SK-N-SH treated with all-trans-retinoic acid at 6 μM for 48 hours (cell line): ENCODE results near the gene LCAT.

Experiments used
- ATAC-seq: fragments of 200-7000 bp; cut with Tn5 transposase; 3 replicates; pipeline ENCODE4 v1.9.1; 2020; ENCODE audit warnings: mild to moderate bottlenecking, moderate library complexity
- ARNTL ChIP-seq: fragments of 450-650 bp; formaldehyde crosslinking; IDR thresholded peaks from 2 replicates; pipeline ENCODE4 v1.5.0; 2020; ENCODE audit warnings: low read depth, mild to moderate bottlenecking, moderate library complexity, borderline replicate concordance
- BACH2 ChIP-seq: fragments of 250-450 bp; sonication (Bioruptor Pico); IDR thresholded peaks from 2 replicates; pipeline ENCODE4 v1.9.0; 2021; ENCODE audit warnings: mild to moderate bottlenecking, borderline replicate concordance
- CREB5 ChIP-seq: fragments of 250-450 bp; sonication (Bioruptor Pico); IDR thresholded peaks from 2 replicates; pipeline ENCODE4 v1.5.1; 2020; ENCODE audit warnings: low read depth, mild to moderate bottlenecking, moderate library complexity
- CSDC2 ChIP-seq: fragments of 250-450 bp; sonication (Bioruptor Pico); IDR thresholded peaks from 2 replicates; pipeline ENCODE4 v1.5.0; 2020; ENCODE audit warnings: mild to moderate bottlenecking, moderate library complexity
- CSRNP3 ChIP-seq: fragments of 250-450 bp; sonication (Bioruptor Pico); IDR thresholded peaks from 2 replicates; pipeline ENCODE4 v1.5.1; 2021; ENCODE audit warnings: mild to moderate bottlenecking, moderate library complexity
- ESRRG ChIP-seq: fragments of 250-450 bp; sonication (Bioruptor Pico); IDR thresholded peaks from 2 replicates; pipeline ENCODE4 v1.6.1; 2021; ENCODE audit warnings: mild to moderate bottlenecking
- GLIS3 ChIP-seq: fragments of 250-450 bp; sonication (Bioruptor Pico); IDR thresholded peaks from 2 replicates; pipeline ENCODE4 v1.5.0; 2020; ENCODE audit warnings: mild to moderate bottlenecking, moderate library complexity
- ISL1 ChIP-seq: fragments of 250-450 bp; sonication (Bioruptor Pico); IDR thresholded peaks from 2 replicates; pipeline ENCODE4 v2.1.2; 2022; ENCODE audit warnings: mild to moderate bottlenecking, moderate library complexity
- OSR1 ChIP-seq: fragments of 250-450 bp; sonication (Bioruptor Pico); IDR thresholded peaks from 2 replicates; pipeline ENCODE4 v1.8.0; 2022; ENCODE audit warnings: moderate library complexity, mild to moderate bottlenecking, inconsistent platforms
- PATZ1 ChIP-seq: fragments of 250-450 bp; sonication (Bioruptor Pico); IDR thresholded peaks from 2 replicates; pipeline ENCODE4 v1.8.0; 2020; ENCODE audit warnings: mild to moderate bottlenecking, moderate library complexity, borderline replicate concordance
- POU6F1 ChIP-seq: fragments of 250-450 bp; sonication (Bioruptor Pico); IDR thresholded peaks from 2 replicates; pipeline ENCODE4 v1.8.0; 2021; ENCODE audit warnings: low read depth, mild to moderate bottlenecking, moderate library complexity, borderline replicate concordance
- PPARA ChIP-seq: fragments of 250-450 bp; sonication (Bioruptor Pico); IDR thresholded peaks from 2 replicates; pipeline ENCODE4 v1.5.0; 2020; ENCODE audit warnings: mild to moderate bottlenecking, borderline replicate concordance
- RARB ChIP-seq: fragments of 250-450 bp; sonication (Bioruptor Pico); IDR thresholded peaks from 2 replicates; pipeline ENCODE4 v1.8.0; 2021; ENCODE audit warnings: mild to moderate bottlenecking, moderate library complexity
- SNAI2 ChIP-seq: fragments of 250-450 bp; sonication (Bioruptor Pico); IDR thresholded peaks from 2 replicates; pipeline ENCODE4 v1.5.0; 2020; ENCODE audit warnings: mild to moderate bottlenecking, moderate library complexity
- TCF4 ChIP-seq: fragments of 250-450 bp; sonication (Bioruptor Pico); IDR thresholded peaks from 2 replicates; pipeline ENCODE4 v1.8.0; 2021; ENCODE audit warnings: mild to moderate bottlenecking, moderate library complexity, borderline replicate concordance
- TOX ChIP-seq: fragments of 250-450 bp; sonication (Bioruptor Pico); IDR thresholded peaks from 2 replicates; pipeline ENCODE4 v1.8.0; 2021; ENCODE audit warnings: mild to moderate bottlenecking, moderate library complexity, borderline replicate concordance
- ZC3H10 ChIP-seq: fragments of 250-450 bp; sonication (Bioruptor Pico); IDR thresholded peaks from 2 replicates; pipeline ENCODE4 v1.5.1; 2021; ENCODE audit warnings: mild to moderate bottlenecking, moderate library complexity
- ZFP3 ChIP-seq: fragments of 250-450 bp; sonication (Bioruptor Pico); IDR thresholded peaks from 2 replicates; pipeline ENCODE4 v1.5.0; 2020; ENCODE audit warnings: mild to moderate bottlenecking, moderate library complexity
- ZFP30 ChIP-seq: fragments of 450-650 bp; formaldehyde crosslinking; IDR thresholded peaks from 2 replicates; pipeline ENCODE4 v1.5.0; 2022; ENCODE audit warnings: mild to moderate bottlenecking, moderate library complexity
- ZNF565 ChIP-seq: fragments of 450-650 bp; formaldehyde crosslinking; conservative IDR thresholded peaks from 2 replicates; pipeline ENCODE4 v1.5.0; 2020; ENCODE audit warnings: low read depth, mild to moderate bottlenecking, moderate library complexity
- ZNF70 ChIP-seq: fragments of 450-650 bp; formaldehyde crosslinking; IDR thresholded peaks from 2 replicates; pipeline ENCODE4 v1.5.0; 2020; ENCODE audit warnings: mild to moderate bottlenecking, moderate library complexity
- ZNF8 ChIP-seq: fragments of 450-650 bp; formaldehyde crosslinking; IDR thresholded peaks from 2 replicates; pipeline ENCODE4 v1.5.0; 2020; ENCODE audit warnings: mild to moderate bottlenecking, moderate library complexity

The LCAT gene

GRCh38 chr16:67907397-67908180 lies 36.3 kb downstream of the LCAT start:
- no peak for ATAC-seq
- TF ChIP-seq ZNF8 (CRISPR knock-in tag) (no peak), ZNF70 (CRISPR knock-in tag) (no peak), CREB5 (CRISPR knock-in tag) (no peak), POU6F1 (CRISPR knock-in tag) (no peak), ISL1 (no peak), RARB (CRISPR knock-in tag) (no peak), SNAI2 (CRISPR knock-in tag) (no peak), TCF4 (CRISPR knock-in tag) (no peak), BACH2 (CRISPR knock-in tag) (no peak), TOX (CRISPR knock-in tag) (no peak), ZFP3 (no peak), ZC3H10 (CRISPR knock-in tag) (no peak)

- TF ChIP-seq ESRRG (CRISPR knock-in tag) (no peak), PPARA (CRISPR knock-in tag) (no peak), ZNF565 (CRISPR knock-in tag) (no peak), BACH2 (CRISPR knock-in tag) (no peak), ZNF70 (CRISPR knock-in tag) (no peak), CSDC2 (CRISPR knock-in tag) (no peak), OSR1 (CRISPR knock-in tag) (no peak), ISL1 (no peak), RARB (CRISPR knock-in tag) (no peak), ZFP30 (CRISPR knock-in tag) (no peak), ZC3H10 (CRISPR knock-in tag) (no peak), ZNF8 (CRISPR knock-in tag) (no peak), GLIS3 (CRISPR knock-in tag) (no peak), SNAI2 (CRISPR knock-in tag) (no peak), CSRNP3 (CRISPR knock-in tag) (no peak), ARNTL (CRISPR knock-in tag) (no peak), PATZ1 (no peak), ZFP3 (no peak), TOX (CRISPR knock-in tag) (no peak)
- no peak for ATAC-seq
Measured at GRCh38 chr16:67902831-67903230, 41.1 kb downstream of the LCAT start.

GRCh38 chr16:67901734-67902133 lies 42.2 kb downstream of the LCAT start:
- no peak for ATAC-seq
- no peak for TF ChIP-seq PATZ1
- TF ChIP-seq ZC3H10 (CRISPR knock-in tag), result no peak
- TF ChIP-seq TCF4 (CRISPR knock-in tag), result no peak
- no peak for TF ChIP-seq ZFP3
- no peak for TF ChIP-seq PPARA (CRISPR knock-in tag)
- no peak for TF ChIP-seq ZNF70 (CRISPR knock-in tag)
- no peak for TF ChIP-seq CSRNP3 (CRISPR knock-in tag)
- TF ChIP-seq CSDC2 (CRISPR knock-in tag), result no peak
- TF ChIP-seq ZNF8 (CRISPR knock-in tag), result no peak
- TF ChIP-seq OSR1 (CRISPR knock-in tag), result no peak
- no peak for TF ChIP-seq SNAI2 (CRISPR knock-in tag)
- TF ChIP-seq POU6F1 (CRISPR knock-in tag), result no peak
- no peak for TF ChIP-seq RARB (CRISPR knock-in tag)
- no peak for TF ChIP-seq ISL1
